GM18517 (cell line): ENCODE measurements around the gene AXL.
"Not testable (repeated sequence)": the region's sequence is repeated elsewhere in the genome, so short reads cannot be mapped to it uniquely, and the experiment has no call there.

ENCODE experiments used
- ATAC-seq: cut with Tn5 transposase; IDR thresholded peaks from one replicate; pipeline ENCODE4 v1.9.1; 2021; ENCODE audit warnings: mild to moderate bottlenecking, moderate library complexity; ENCODE audit not compliant: unreplicated experiment

Gene AXL

GRCh38 chr19:41218615-41219507, at the start of gene AXL:
Gene AXL (plus strand): TSS chr19:41219223. CDS start chr19:41219393, 170 bp downstream.
- ATAC-seq: no peak

- no peak for ATAC-seq
Measured at GRCh38 chr19:41172297-41173164, 46.5 kb upstream of the AXL start.

GRCh38 chr19:41174297-41174928, 44.6 kb upstream of the AXL start:
- ATAC-seq: no peak

- no peak for ATAC-seq
Measured at GRCh38 chr19:41175801-41176777, 42.9 kb upstream of the AXL start.

- not testable (repeated sequence) for ATAC-seq
Measured at GRCh38 chr19:41180173-41180572, 38.9 kb upstream of the AXL start.

- ATAC-seq: no peak
Measured at GRCh38 chr19:41186971-41187883, 31.8 kb upstream of the AXL start.

- no peak for ATAC-seq
Measured at GRCh38 chr19:41187884-41188279, 31.1 kb upstream of the AXL start.

GRCh38 chr19:41189425-41190065, 29.5 kb upstream of the AXL start:
- no peak for ATAC-seq

- no peak for ATAC-seq
Measured at GRCh38 chr19:41192574-41193429, 26.2 kb upstream of the AXL start, which contains the start of gene CYP2S1. Gene CYP2S1 (plus strand): TSS chr19:41193219. CDS start chr19:41193265, 46 bp downstream.

GRCh38 chr19:41193430-41194156, 25.4 kb upstream of the AXL start:
- no peak for ATAC-seq

GRCh38 chr19:41194157-41194552, 24.9 kb upstream of the AXL start:
- no peak for ATAC-seq

GRCh38 chr19:41195675-41196497, 23.1 kb upstream of the AXL start:
- ATAC-seq: no peak

- no peak for ATAC-seq
Measured at GRCh38 chr19:41198559-41198958, 20.5 kb upstream of the AXL start.

GRCh38 chr19:41203371-41203770, 15.7 kb upstream of the AXL start:
- ATAC-seq: no peak

- not testable (repeated sequence) for ATAC-seq
Measured at GRCh38 chr19:41204338-41204737, 14.7 kb upstream of the AXL start.

GRCh38 chr19:41205995-41206394, 13.0 kb upstream of the AXL start:
- ATAC-seq: no peak
